Hepatocyte (in vitro differentiated cells): ENCODE results near the gene FASTKD1. TPM values are rescaled to one million over a fixed set of nuclear protein-coding genes. Genes with fewer than 3 reads are reported as not detected.
A peak's percentile ranks its signal among the peaks of the same experiment; 100 is the strongest.

Experiments used
- DNase-seq: peaks from one replicate; pipeline ENCODE4 v3.0.0-alpha.2; 2016; ENCODE audit warnings: low spot score
- H2AFZ ChIP-seq: fragments of 200-600 bp; sonication (generic); 2 replicates; pipeline ENCODE4 v1.6.0; 2016; ENCODE audit warnings: antibody characterized with exemption, mild to moderate bottlenecking
- H3K27ac ChIP-seq: fragments of 200-600 bp; sonication (generic); 2 replicates; pipeline ENCODE4 v1.5.1; 2016; ENCODE audit warnings: mild to moderate bottlenecking
- H3K27me3 ChIP-seq: fragments of 200-600 bp; sonication (generic); 2 replicates; pipeline ENCODE4 v1.6.1; 2016
- H3K36me3 ChIP-seq: fragments of 200-600 bp; sonication (generic); replicated peaks from 2 replicates; pipeline ENCODE4 v1.5.1; 2016; ENCODE audit warnings: low read depth; ENCODE audit not compliant: insufficient read depth
- H3K4me1 ChIP-seq: fragments of 200-600 bp; sonication (generic); 2 replicates; pipeline ENCODE4 v1.5.1; 2016; ENCODE audit warnings: mild to moderate bottlenecking, moderate library complexity; ENCODE audit not compliant: insufficient read depth
- H3K4me2 ChIP-seq: fragments of 200-600 bp; sonication (generic); 2 replicates; pipeline ENCODE4 v1.6.0; 2016
- H3K4me3 ChIP-seq: fragments of 200-600 bp; sonication (generic); 2 replicates; pipeline ENCODE4 v1.5.1; 2016; ENCODE audit warnings: mild to moderate bottlenecking
- H3K79me2 ChIP-seq: fragments of 200-600 bp; sonication (generic); 2 replicates; pipeline ENCODE4 v1.6.0; 2017; ENCODE audit warnings: mild to moderate bottlenecking
- H3K9me2 ChIP-seq: fragments of 200-600 bp; sonication (generic); replicated peaks from 2 replicates; pipeline ENCODE4 v1.6.0; 2017; ENCODE audit warnings: mild to moderate bottlenecking; ENCODE audit not compliant: insufficient read depth
- H3K9me3 ChIP-seq: fragments of 200-600 bp; sonication (generic); 2 replicates; pipeline ENCODE4 v1.5.1; 2016; ENCODE audit warnings: low read depth, mild to moderate bottlenecking
- H4K20me1 ChIP-seq: fragments of 200-600 bp; sonication (generic); 2 replicates; pipeline ENCODE4 v1.6.0; 2016; ENCODE audit warnings: mild to moderate bottlenecking; ENCODE audit not compliant: insufficient read depth, poor library complexity, severe bottlenecking
- CTCF ChIP-seq: fragments of 200-600 bp; sonication (generic); IDR thresholded peaks from 2 replicates; pipeline ENCODE4 v1.5.1; 2016; ENCODE audit warnings: antibody characterized with exemption, mild to moderate bottlenecking; ENCODE audit not compliant: poor library complexity
- EZH2 ChIP-seq: fragments of 200-600 bp; sonication (generic); IDR thresholded peaks from 2 replicates; pipeline ENCODE4 v1.6.1; 2016; ENCODE audit warnings: antibody characterized with exemption, mild to moderate bottlenecking, borderline replicate concordance
- EZH2phosphoT487 ChIP-seq: fragments of 200-600 bp; sonication (generic); IDR thresholded peaks from one replicate; pipeline ENCODE4 v1.6.1; 2018; ENCODE audit warnings: antibody characterized with exemption, mild to moderate bottlenecking, low read depth, moderate library complexity; ENCODE audit not compliant: unreplicated experiment, severe bottlenecking
- WGBS: methylation state at CpG from one replicate; pipeline ENCODE4 v1.1.6; 2016; ENCODE audit warnings: low lambda C conversion rate; ENCODE audit errors: missing lambda C conversion rate; 5-methylcytosine and 5-hydroxymethylcytosine counted together
- polyA plus RNA-seq: library from polyadenylated mRNA; unstranded; fragments of >200 nt; fragmentation: Nextera tagmentation; extraction: Ambion mirVana; gene quantifications from 2 replicates; pipeline ENCODE4 v1.2.1, GENCODE V29; 2016
- total RNA-seq: library from RNA; depleted of rRNA; stranded (reverse); fragments of >200 nt; gene quantifications from 2 replicates; pipeline ENCODE4 v1.2.3, GENCODE V29; 2014

Gene FASTKD1
- total and polyA plus RNA-seq, 2 experiments from 2014 or later, result 15.0 to 23.2 TPM

GRCh38 chr2:169486487-169486886, 87.2 kb downstream of the FASTKD1 start:
- Histone ChIP-seq H2AFZ (no peak overlapping the region), H3K27me3 (no peaks in the 10 kb centered on the region), H3K4me1 (no peaks in the 10 kb centered on the region), H3K4me3 (no peak overlapping the region), H3K79me2 (no peaks in the 10 kb centered on the region), H4K20me1 (no peaks in the 10 kb centered on the region), H3K4me2 (no peak overlapping the region), H3K9me2 (no peaks in the 10 kb centered on the region), H3K36me3 (no peaks in the 10 kb centered on the region), H3K27ac (no peak overlapping the region), H3K9me3 (no peaks in the 10 kb centered on the region)
- TF ChIP-seq EZH2phosphoT487 (no peak), CTCF (no peak)
- DNase-seq, result no peak

GRCh38 chr2:169485650-169486138, 88.0 kb downstream of the FASTKD1 start:
- Histone ChIP-seq H3K4me1 (no peaks in the 10 kb centered on the region), H3K27ac (no peak overlapping the region), H3K4me3 (no peak overlapping the region), H3K9me2 (no peaks in the 10 kb centered on the region), H3K4me2 (no peak overlapping the region), H4K20me1 (no peaks in the 10 kb centered on the region), H2AFZ (no peak overlapping the region), H3K36me3 (no peaks in the 10 kb centered on the region), H3K9me3 (no peaks in the 10 kb centered on the region), H3K27me3 (no peaks in the 10 kb centered on the region), H3K79me2 (no peaks in the 10 kb centered on the region)
- DNase-seq, result no peak
- TF ChIP-seq EZH2 (no peak), EZH2phosphoT487 (no peak), CTCF (no peak)
- WGBS, result 85% methylated on average over 1 of the region's 1 CpG

- Histone ChIP-seq H3K27ac (peak overlapping the region; percentile 29), H3K4me3 (peak overlapping the region; percentile 73), H4K20me1 (no peaks in the 10 kb centered on the region), H2AFZ (peak overlapping the region; percentile 95), H3K9me2 (no peaks in the 10 kb centered on the region), H3K9me3 (no peaks in the 10 kb centered on the region), H3K4me1 (no peaks in the 10 kb centered on the region), H3K79me2 (no peaks in the 10 kb centered on the region), H3K4me2 (peak overlapping the region; percentile 81), H3K27me3 (no peaks in the 10 kb centered on the region), H3K36me3 (no peaks in the 10 kb centered on the region)
- 50% methylated on average over 9 of the region's 9 CpGs for WGBS
- no peak for DNase-seq
- TF ChIP-seq EZH2phosphoT487, result no peak
- no peak for TF ChIP-seq EZH2
- TF ChIP-seq CTCF, result no peak
Observed at GRCh38 chr2:169480079-169480465, 93.6 kb downstream of the FASTKD1 start.

Other genes with a start within 250 kb of the FASTKD1 start
- gene LRP2, start 211.3 kb downstream of the FASTKD1 start, total RNA-seq, result 33.8 and 38.3 TPM in 2 replicates
- 8.1 and 9.7 TPM in 2 replicates for gene LRP2, start 211.3 kb downstream of the FASTKD1 start, polyA plus RNA-seq
- 3.5 and 4.2 TPM in 2 replicates for gene BBS5, start 94.4 kb downstream of the FASTKD1 start, total RNA-seq
- gene BBS5, start 94.4 kb downstream of the FASTKD1 start, polyA plus RNA-seq, result 3.7 and 7.0 TPM in 2 replicates
- gene KLHL41, start 64.2 kb downstream of the FASTKD1 start, total RNA-seq, result 1.8 and 2.0 TPM in 2 replicates
- 0.34 and 0.67 TPM in 2 replicates for gene KLHL41, start 64.2 kb downstream of the FASTKD1 start, polyA plus RNA-seq
- gene PPIG, start 10.5 kb upstream of the FASTKD1 start, total RNA-seq, result 37.4 and 42.6 TPM in 2 replicates
- 64.4 and 68.1 TPM in 2 replicates for gene PPIG, start 10.5 kb upstream of the FASTKD1 start, polyA plus RNA-seq
- 0.12 TPM in 1 of 2 replicates, not detected in the other for gene CFAP210, start 120.5 kb upstream of the FASTKD1 start, total RNA-seq
- gene CFAP210, start 120.5 kb upstream of the FASTKD1 start, polyA plus RNA-seq, result 0.13 and 0.30 TPM in 2 replicates
- gene PHOSPHO2, start 120.6 kb upstream of the FASTKD1 start, total RNA-seq, result 7.2 and 8.1 TPM in 2 replicates
- gene PHOSPHO2, start 120.6 kb upstream of the FASTKD1 start, polyA plus RNA-seq, result 8.5 and 8.7 TPM in 2 replicates
- 12.9 and 16.1 TPM in 2 replicates for gene KLHL23, start 160.0 kb upstream of the FASTKD1 start, total RNA-seq
- gene KLHL23, start 160.0 kb upstream of the FASTKD1 start, polyA plus RNA-seq, result 5.8 and 6.9 TPM in 2 replicates
- 112 and 143 TPM in 2 replicates for gene SSB, start 225.0 kb upstream of the FASTKD1 start, total RNA-seq
- 176 and 181 TPM in 2 replicates for gene SSB, start 225.0 kb upstream of the FASTKD1 start, polyA plus RNA-seq